Activated B cell treated with CpG ODN at 0.5 μM for 24 hours (primary cell): ENCODE data around the gene LZTFL1. TPM values are rescaled to one million over a fixed set of nuclear protein-coding genes. Genes with fewer than 3 reads are reported as not detected.

Experiments used
- ATAC-seq: fragments of 200-7000 bp; cut with Tn5 transposase; one replicate; pipeline ENCODE4 v1.10.0; 2021; ENCODE audit warnings: low read depth, mild to moderate bottlenecking, moderate library complexity
- CTCF ChIA-PET: fragments of 350-600 bp; sonication (Branson Sonifier 250); formaldehyde crosslinking; loops from one replicate; lab custom pipeline; 2021; ENCODE audit warnings: antibody characterized with exemption; lab: Charles Lee
- POLR2A ChIA-PET: fragments of 350-600 bp; sonication (Branson Sonifier 250); formaldehyde crosslinking; loops from one replicate; lab custom pipeline; 2021; ENCODE audit warnings: antibody characterized with exemption; lab: Charles Lee
- DNase-seq: peaks from one replicate; pipeline ENCODE4 v3.0.0; 2022
- H3K27ac Mint-ChIP-seq: one replicate; pipeline ENCODE4 v1.8.0; 2020; ENCODE audit warnings: mixed read lengths
- H3K27me3 Mint-ChIP-seq: one replicate; pipeline ENCODE4 v1.8.0; 2021; ENCODE audit warnings: mixed read lengths
- H3K36me3 Mint-ChIP-seq: one replicate; pipeline ENCODE4 v1.8.0; 2021; ENCODE audit warnings: low read depth, mixed read lengths
- H3K4me1 Mint-ChIP-seq: one replicate; pipeline ENCODE4 v1.8.0; 2021; ENCODE audit warnings: mixed read lengths
- H3K4me3 Mint-ChIP-seq: one replicate; pipeline ENCODE4 v1.8.0; 2020; ENCODE audit warnings: mild to moderate bottlenecking, mixed read lengths
- H3K9me3 Mint-ChIP-seq: one replicate; pipeline ENCODE4 v1.8.0; 2020; ENCODE audit warnings: mixed read lengths
- intact Hi-C: fragments of 100-400 bp; cut with micrococcal nuclease; formaldehyde crosslinking; loops from one replicate; pipeline ENCODE4 v1.15.1; 2024
- total RNA-seq: library from RNA; stranded (reverse); gene quantifications from 2 replicates; pipeline ENCODE4 v1.2.3, GENCODE V29; 2022
- TF ChIP-seq, protein P1 (sequence below): fragments of 200-600 bp; IDR thresholded peaks from one replicate; pipeline ENCODE4 v1.8.0; 2022; ENCODE audit warnings: antibody characterized with exemption, mild to moderate bottlenecking

The LZTFL1 gene
- total RNA-seq, 1 donor from 2014 or later, result 12.6 TPM

DNA sequence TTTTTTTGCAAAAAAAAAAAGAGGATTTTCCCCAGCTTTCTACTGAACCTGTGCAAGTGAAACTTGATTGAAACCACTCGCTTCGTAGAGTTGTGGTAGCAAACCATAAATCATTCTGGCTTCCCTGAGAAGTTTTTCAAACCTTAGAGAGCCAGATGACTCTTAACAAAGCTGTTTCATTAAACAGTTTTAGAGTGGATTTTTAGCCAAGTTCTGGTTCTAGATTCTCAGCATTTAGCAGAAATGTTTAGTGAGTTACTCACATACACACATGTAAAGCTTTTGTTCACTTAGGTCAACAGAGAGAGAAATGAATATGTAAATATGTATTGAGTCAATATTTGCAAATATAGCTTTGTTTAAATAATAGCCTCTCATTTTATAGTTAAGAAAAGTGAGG, 26.3 kb upstream of the LZTFL1 start:
- H3K27ac Mint-ChIP-seq, result no peak overlapping the region
- ChIA-PET CTCF (no interaction called here), POLR2A (interaction anchor here (0.6 kb wide), 1 partner anchor 102 kb away, joined by 3 read pairs; no protein-coding TSS in a partner anchor)
- peaks cover 5% of the 10 kb centered on the region for H3K9me3 Mint-ChIP-seq
- peaks cover 4% of the 10 kb centered on the region for H3K27me3 Mint-ChIP-seq
- TF ChIP-seq, protein P1, sequence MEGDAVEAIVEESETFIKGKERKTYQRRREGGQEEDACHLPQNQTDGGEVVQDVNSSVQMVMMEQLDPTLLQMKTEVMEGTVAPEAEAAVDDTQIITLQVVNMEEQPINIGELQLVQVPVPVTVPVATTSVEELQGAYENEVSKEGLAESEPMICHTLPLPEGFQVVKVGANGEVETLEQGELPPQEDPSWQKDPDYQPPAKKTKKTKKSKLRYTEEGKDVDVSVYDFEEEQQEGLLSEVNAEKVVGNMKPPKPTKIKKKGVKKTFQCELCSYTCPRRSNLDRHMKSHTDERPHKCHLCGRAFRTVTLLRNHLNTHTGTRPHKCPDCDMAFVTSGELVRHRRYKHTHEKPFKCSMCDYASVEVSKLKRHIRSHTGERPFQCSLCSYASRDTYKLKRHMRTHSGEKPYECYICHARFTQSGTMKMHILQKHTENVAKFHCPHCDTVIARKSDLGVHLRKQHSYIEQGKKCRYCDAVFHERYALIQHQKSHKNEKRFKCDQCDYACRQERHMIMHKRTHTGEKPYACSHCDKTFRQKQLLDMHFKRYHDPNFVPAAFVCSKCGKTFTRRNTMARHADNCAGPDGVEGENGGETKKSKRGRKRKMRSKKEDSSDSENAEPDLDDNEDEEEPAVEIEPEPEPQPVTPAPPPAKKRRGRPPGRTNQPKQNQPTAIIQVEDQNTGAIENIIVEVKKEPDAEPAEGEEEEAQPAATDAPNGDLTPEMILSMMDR, result no peak
- H3K4me1 Mint-ChIP-seq, result peaks cover 47% of the 10 kb centered on the region
- intact Hi-C loops, result no loop called here
- H3K4me3 Mint-ChIP-seq, result no peak overlapping the region
- no peak for DNase-seq
- no peak for ATAC-seq
- no peaks in the 10 kb centered on the region for H3K36me3 Mint-ChIP-seq

DNA sequence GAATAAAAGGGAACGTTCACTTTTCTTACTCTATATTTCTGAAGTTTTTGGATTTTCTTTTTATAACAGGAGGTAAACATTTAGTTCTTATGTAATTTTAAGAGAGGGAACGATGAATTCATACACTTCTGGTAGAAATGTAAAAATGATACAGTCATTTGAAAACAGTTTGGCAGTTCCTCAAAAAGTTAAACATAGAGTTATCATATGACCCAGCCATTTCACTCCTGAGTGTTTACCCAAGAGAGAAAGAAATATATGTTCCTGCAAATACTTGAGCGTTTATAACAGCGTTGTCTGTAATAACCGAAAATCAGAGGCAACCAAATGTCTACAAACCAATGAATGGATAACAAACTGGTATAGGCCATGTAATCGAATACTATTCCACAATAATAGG, 23.6 kb upstream of the LZTFL1 start:
- intact Hi-C loops, result no loop called here
- DNase-seq (no peak), ATAC-seq (no peak)
- H3K9me3 Mint-ChIP-seq, result peaks cover 5% of the 10 kb centered on the region
- ChIA-PET CTCF (no interaction called here), POLR2A (interaction anchor here (1.0 kb wide), 1 partner anchor 673 kb away, joined by 3 read pairs; no protein-coding TSS in a partner anchor)
- H3K4me1 Mint-ChIP-seq, result peaks cover 46% of the 10 kb centered on the region
- TF ChIP-seq, protein P1, result no peak
- H3K27me3 Mint-ChIP-seq, result peaks cover 4% of the 10 kb centered on the region
- H3K27ac Mint-ChIP-seq, result no peak overlapping the region
- no peaks in the 10 kb centered on the region for H3K36me3 Mint-ChIP-seq
- H3K4me3 Mint-ChIP-seq, result no peak overlapping the region

DNA sequence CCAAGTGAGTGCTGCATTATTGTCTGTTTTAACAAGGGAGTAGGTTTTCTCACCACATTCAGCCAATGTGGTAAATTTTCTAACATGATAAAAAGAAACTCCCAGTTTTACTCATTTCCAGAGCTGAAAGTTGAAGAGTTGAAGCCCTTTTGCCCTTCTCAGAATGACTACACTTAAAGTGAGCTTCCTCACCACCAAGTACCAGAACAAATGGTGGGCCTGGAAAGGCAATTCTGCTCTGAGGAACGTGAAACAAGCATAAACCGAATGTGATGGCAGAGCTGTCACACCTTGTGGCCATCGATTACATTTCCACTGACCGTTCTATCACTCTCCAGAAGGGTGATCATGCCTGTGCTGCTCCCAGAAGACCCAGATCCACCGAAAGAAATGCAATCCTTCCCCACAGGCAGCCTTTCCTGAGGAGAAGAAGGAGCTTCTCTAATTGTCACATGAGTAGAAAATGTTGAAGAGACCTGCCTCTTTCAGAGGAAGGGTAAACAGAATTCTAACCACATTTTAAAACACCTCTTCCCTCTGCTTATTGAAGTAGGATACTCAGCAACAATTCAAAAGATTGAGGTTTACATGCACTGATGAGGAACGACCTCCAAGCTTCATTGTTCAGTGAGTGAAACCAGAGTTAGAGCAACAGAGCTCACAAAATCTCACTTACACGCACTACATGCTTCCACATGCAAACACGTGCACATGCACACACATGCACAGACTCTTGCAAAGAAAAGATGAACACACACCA, 23.0 kb upstream of the LZTFL1 start:
- ATAC-seq, result peak; percentile 57
- H3K9me3 Mint-ChIP-seq, result peaks cover 5% of the 10 kb centered on the region
- ChIA-PET CTCF (interaction anchor here (1.1 to 1.5 kb wide), 3 partner anchors 23 to 64 kb away, joined by 3 read pairs; partner anchors contain the start of gene LZTFL1), POLR2A (interaction anchor here (1.0 kb wide), 1 partner anchor 674 kb away, joined by 3 read pairs; no protein-coding TSS in a partner anchor)
- H3K4me1 Mint-ChIP-seq, result peaks cover 45% of the 10 kb centered on the region
- intact Hi-C loops, result no loop called here
- H3K36me3 Mint-ChIP-seq, result no peaks in the 10 kb centered on the region
- H3K4me3 Mint-ChIP-seq, result peak overlapping the region; percentile 39
- H3K27ac Mint-ChIP-seq, result peak overlapping the region; percentile 36
- DNase-seq, result no peak
- TF ChIP-seq, protein P1, result no peak
- H3K27me3 Mint-ChIP-seq, result peaks cover 4% of the 10 kb centered on the region

DNA sequence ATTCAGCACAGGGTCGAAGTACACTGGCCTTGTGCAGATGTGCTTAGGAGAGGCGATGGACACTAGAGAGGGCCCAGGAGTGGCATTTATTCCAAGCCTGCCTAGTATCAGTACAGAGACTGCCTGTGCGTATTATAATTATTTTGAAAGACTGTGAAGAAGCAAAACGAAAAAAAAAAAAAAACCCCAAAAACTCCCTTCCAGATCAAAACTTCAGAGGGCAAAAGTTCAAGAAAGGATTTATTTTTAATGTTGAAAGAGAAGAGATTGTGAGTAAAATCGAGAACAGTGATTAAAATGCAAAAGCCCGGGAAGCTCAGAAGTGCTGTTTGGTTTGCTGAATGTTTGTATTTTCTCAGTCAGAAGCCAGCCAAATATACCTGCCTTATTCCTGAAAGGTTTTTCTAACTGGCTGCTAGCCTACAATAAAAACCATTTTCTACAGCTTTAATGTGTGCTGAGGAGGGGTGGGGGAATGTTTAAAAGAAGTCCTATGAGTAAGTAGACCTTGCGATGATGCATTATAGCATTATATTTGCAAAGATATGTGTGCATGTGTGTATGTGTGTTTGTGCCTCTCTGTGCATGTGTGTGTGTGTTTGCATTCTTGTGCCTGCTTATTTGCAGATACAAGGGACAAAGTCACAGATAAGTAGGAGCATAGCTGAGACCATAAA, 19.3 kb upstream of the LZTFL1 start:
- Mint-ChIP-seq H3K36me3 (peaks cover 3% of the 10 kb centered on the region), H3K9me3 (peaks cover 12% of the 10 kb centered on the region), H3K4me3 (peak overlapping the region; percentile 20), H3K27ac (peak overlapping the region; percentile 41), H3K4me1 (peaks cover 46% of the 10 kb centered on the region), H3K27me3 (no peaks in the 10 kb centered on the region)
- intact Hi-C loops, result loop anchor here (2.0 kb wide), 2 partner anchors 16 to 44 kb away; no protein-coding TSS in a partner anchor
- POLR2A ChIA-PET, result interaction anchor here (0.6 to 1.3 kb wide), 2 partner anchors 18 to 58 kb away, joined by 3 to 4 read pairs; no protein-coding TSS in a partner anchor
- ATAC-seq (peak; percentile 26), DNase-seq (no peak)
- CTCF ChIA-PET, result no interaction called here
- TF ChIP-seq, protein P1, result no peak

DNA sequence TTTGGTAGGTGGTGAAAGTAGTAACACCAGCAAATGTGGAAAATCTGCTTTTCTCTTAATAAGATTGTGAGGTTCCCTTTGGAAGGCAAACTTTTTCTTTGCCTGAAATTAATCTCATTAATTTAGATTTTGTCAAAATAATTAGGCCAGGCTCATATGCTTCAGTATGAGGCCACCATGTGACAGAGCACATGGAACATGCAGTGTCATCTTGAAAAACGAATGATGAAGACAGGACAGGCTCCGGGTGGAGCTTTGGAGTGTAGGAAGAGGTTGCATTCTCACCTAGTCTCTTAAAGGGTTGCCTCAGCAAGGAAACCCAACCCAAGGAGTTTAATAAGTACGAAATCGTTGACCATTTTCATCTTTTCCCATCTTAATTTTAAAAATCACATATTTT, 18.6 kb upstream of the LZTFL1 start:
- CTCF ChIA-PET, result no interaction called here
- intact Hi-C loops, result loop anchor here (2.0 kb wide), 2 partner anchors 16 to 44 kb away; no protein-coding TSS in a partner anchor
- peaks cover 3% of the 10 kb centered on the region for H3K36me3 Mint-ChIP-seq
- DNase-seq, result no peak
- no peaks in the 10 kb centered on the region for H3K27me3 Mint-ChIP-seq
- no peak overlapping the region for H3K27ac Mint-ChIP-seq
- POLR2A ChIA-PET, result no interaction called here
- TF ChIP-seq, protein P1, result no peak
- peaks cover 40% of the 10 kb centered on the region for H3K4me1 Mint-ChIP-seq
- peaks cover 16% of the 10 kb centered on the region for H3K9me3 Mint-ChIP-seq
- H3K4me3 Mint-ChIP-seq, result no peak overlapping the region
- ATAC-seq, result no peak
